PC-9 (cell line): ENCODE measurements around the gene PRMT5.

Experiments used
- EZH2 ChIP-seq: fragments of 200-600 bp; sonication (generic); IDR thresholded peaks from 2 replicates; pipeline ENCODE4 v1.8.0; 2017; ENCODE audit warnings: antibody characterized with exemption, low read depth
- TF ChIP-seq, protein P1 (sequence below): fragments of 200-600 bp; sonication (generic); conservative IDR thresholded peaks from 2 replicates; pipeline ENCODE4 v1.6.1; 2017; ENCODE audit warnings: mixed run types, antibody characterized with exemption, mild to moderate bottlenecking, moderate library complexity

DNA sequence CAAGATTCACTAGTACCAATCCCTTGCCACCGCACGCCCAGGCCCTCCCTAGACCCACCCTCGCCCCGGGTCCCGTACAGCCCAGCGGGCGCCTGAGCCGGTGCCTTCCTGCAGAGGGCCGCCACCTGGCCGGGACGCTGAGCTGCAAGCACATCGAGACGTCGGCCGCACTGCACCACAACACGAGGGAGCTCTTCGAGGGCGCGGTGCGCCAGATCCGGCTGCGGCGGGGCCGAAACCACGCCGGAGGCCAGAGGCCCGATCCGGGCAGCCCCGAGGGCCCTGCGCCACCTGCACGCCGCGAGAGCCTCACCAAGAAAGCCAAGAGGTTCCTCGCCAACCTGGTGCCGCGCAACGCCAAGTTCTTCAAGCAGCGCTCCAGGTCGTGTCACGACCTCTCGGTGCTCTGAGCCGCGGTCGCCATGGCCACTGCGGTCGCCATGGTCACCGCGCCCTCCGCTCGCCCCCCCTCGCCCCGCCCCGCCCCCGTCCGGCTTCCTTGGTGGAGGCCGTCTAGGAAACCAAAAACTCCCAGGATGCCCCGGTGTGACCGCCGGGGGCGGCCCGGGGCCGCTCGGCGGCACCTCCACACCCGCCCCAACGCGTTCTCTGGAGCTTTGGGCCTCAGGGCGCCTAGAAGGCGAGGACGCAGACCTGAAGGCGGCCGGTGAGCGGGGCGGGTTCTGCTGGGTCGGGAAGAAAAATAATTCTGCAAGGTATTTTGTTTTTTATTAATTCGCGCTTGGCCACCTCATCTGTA is 42.5 kb downstream of the PRMT5 start:
- TF ChIP-seq, protein P1, sequence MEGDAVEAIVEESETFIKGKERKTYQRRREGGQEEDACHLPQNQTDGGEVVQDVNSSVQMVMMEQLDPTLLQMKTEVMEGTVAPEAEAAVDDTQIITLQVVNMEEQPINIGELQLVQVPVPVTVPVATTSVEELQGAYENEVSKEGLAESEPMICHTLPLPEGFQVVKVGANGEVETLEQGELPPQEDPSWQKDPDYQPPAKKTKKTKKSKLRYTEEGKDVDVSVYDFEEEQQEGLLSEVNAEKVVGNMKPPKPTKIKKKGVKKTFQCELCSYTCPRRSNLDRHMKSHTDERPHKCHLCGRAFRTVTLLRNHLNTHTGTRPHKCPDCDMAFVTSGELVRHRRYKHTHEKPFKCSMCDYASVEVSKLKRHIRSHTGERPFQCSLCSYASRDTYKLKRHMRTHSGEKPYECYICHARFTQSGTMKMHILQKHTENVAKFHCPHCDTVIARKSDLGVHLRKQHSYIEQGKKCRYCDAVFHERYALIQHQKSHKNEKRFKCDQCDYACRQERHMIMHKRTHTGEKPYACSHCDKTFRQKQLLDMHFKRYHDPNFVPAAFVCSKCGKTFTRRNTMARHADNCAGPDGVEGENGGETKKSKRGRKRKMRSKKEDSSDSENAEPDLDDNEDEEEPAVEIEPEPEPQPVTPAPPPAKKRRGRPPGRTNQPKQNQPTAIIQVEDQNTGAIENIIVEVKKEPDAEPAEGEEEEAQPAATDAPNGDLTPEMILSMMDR, result no peak; the same call in 1 of the 2 replicates
- TF ChIP-seq EZH2, result no peak
